Mucosa of descending colon (tissue), 3 donors: ENCODE data around the gene FMN1. TPM values are rescaled to one million over a fixed set of nuclear protein-coding genes. Genes with fewer than 3 reads are reported as not detected.

ENCODE experiments used
- ATAC-seq: fragments of 200-7000 bp; cut with Tn5 transposase; one replicate; pipeline ENCODE4 v1.9.1; 2020; ENCODE audit warnings: mild to moderate bottlenecking, moderate library complexity
- DNase-seq, 3 donors: peaks; one replicate each; pipeline ENCODE4 v3.0.0-alpha.2; 2020
- H3K36me3 ChIP-seq: fragments of 200-600 bp; one replicate; pipeline ENCODE4 v1.8.0; 2021; ENCODE audit warnings: low read depth, mild to moderate bottlenecking
- H3K4me1 ChIP-seq: fragments of 200-600 bp; one replicate; pipeline ENCODE4 v1.8.0; 2021; ENCODE audit warnings: low read depth, mild to moderate bottlenecking
- H3K4me3 ChIP-seq: fragments of 200-600 bp; one replicate; pipeline ENCODE4 v1.8.0; 2021; ENCODE audit warnings: mild to moderate bottlenecking
- H3K9me3 ChIP-seq: fragments of 200-600 bp; one replicate; pipeline ENCODE4 v1.8.0; 2021; ENCODE audit warnings: mild to moderate bottlenecking
- CTCF ChIP-seq: fragments of 200-600 bp; IDR thresholded peaks from one replicate; pipeline ENCODE4 v1.8.0; 2022; ENCODE audit warnings: antibody characterized with exemption, mild to moderate bottlenecking
- intact Hi-C, 2 donors: fragments of 100-400 bp; cut with DNase I in 1 of 2; cut with micrococcal nuclease in 1 of 2; formaldehyde crosslinking; loops; one replicate each; pipeline versions ENCODE4 v1.11.0 to v1.11.1; 2022; cut with DNase I, micrococcal nuclease
- total RNA-seq, 3 donors: library from RNA; stranded (reverse); fragmentation: NEBNext Ultra II Directional in 2 of 3; extraction: Animal tissue kit (Norgen Biotek cat#: 25700) in 2 of 3; gene quantifications; one replicate each; pipeline versions ENCODE4 v1.2.1 to v1.2.4, GENCODE V29; 2021 to 2023
- donor health status: DM: no; HTN: no; CAD: no; lungs with moderate emphysema.
- donor health status: DM: no; HTN: no; CAD: no.
- donor health status: DM: no; HTN: yes; CAD: no.

Gene FMN1
- total RNA-seq, 3 donors from 2014 or later = 30.8 to 65.1 (median 43.4) TPM

GRCh38 chr15:33047077-33047476 is 147.4 kb downstream of the FMN1 start:
- no peak for DNase-seq
- Histone ChIP-seq H3K9me3 (peaks cover 10% of the 10 kb centered on the region), H3K4me1 (no peaks in the 10 kb centered on the region), H3K36me3 (no peaks in the 10 kb centered on the region), H3K4me3 (no peak overlapping the region)
- no peak for TF ChIP-seq CTCF
- ATAC-seq = no peak
- intact Hi-C loops = no loop called here

- no peak for TF ChIP-seq CTCF
- Histone ChIP-seq H3K4me3 (no peak overlapping the region), H3K4me1 (no peaks in the 10 kb centered on the region), H3K9me3 (peaks cover 10% of the 10 kb centered on the region), H3K36me3 (no peaks in the 10 kb centered on the region)
- no peak for ATAC-seq
- no peak for DNase-seq
- intact Hi-C loops = no loop called here
Measured at GRCh38 chr15:33046329-33046728, 148.2 kb downstream of the FMN1 start.

DNA sequence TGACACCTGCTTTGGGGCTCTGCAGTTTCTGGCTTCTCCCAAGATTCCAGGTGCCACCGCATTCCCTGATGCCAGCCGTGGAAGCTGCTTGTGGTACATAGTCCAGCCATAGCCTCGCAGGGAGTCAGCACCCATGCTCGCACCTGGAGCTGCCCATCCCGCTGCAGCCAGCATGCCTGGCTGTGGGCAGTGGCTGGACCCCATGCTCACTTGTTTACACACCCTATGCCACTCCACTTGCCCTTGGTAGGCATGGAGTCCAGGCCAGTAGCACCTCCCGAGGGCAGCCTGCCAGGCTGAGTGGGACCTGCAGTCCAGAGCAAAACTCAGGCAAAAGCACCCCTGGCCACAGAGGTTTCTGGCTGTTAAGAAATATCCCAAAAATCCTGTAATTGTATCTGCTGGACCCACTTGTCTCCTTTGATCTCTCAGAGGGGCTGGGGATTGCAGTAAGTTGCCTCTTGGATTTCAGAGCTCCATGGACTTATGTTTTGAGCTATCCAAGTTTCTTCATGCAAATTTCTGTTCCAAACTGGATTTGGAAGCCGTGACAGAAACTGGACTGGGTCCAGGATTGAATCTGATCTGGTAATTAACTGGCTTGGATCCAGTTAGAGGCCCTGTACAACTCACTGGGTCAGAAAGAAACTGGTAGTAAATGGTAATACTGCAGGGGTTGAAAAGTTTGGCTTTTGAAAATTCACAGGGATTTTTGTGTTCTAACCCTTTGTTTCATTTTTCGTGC is 149.3 kb downstream of the FMN1 start:
- H3K36me3 ChIP-seq = no peaks in the 10 kb centered on the region
- intact Hi-C loops = no loop called here

GRCh38 chr15:33044598-33044997 is 149.9 kb downstream of the FMN1 start:
- DNase-seq (no peak), ATAC-seq (no peak)
- Histone ChIP-seq H3K4me1 (no peaks in the 10 kb centered on the region), H3K36me3 (no peaks in the 10 kb centered on the region), H3K9me3 (peaks cover 10% of the 10 kb centered on the region), H3K4me3 (no peak overlapping the region)
- intact Hi-C loops = no loop called here
- no peak for TF ChIP-seq CTCF

More for the DNA sequence above, 149.3 kb downstream of the FMN1 start:
- ATAC-seq (no peak), DNase-seq (no peak)
- Histone ChIP-seq H3K4me3 (no peak overlapping the region), H3K9me3 (peaks cover 10% of the 10 kb centered on the region), H3K4me1 (no peaks in the 10 kb centered on the region)
- TF ChIP-seq CTCF = no peak

- ATAC-seq (no peak), DNase-seq (peak in 1 of 3 donors; percentile 47)
- H3K4me3 ChIP-seq = no peak overlapping the region
- peaks cover 10% of the 10 kb centered on the region for H3K9me3 ChIP-seq
- H3K36me3 ChIP-seq = no peaks in the 10 kb centered on the region
- no peak for TF ChIP-seq CTCF
- H3K4me1 ChIP-seq = no peaks in the 10 kb centered on the region
- intact Hi-C loops = no loop called here
Measured at GRCh38 chr15:33043636-33044035, 150.9 kb downstream of the FMN1 start.
